Ovary (tissue), 9 donors: ENCODE data around the gene XPO5. TPM values are rescaled to one million over a fixed set of nuclear protein-coding genes. Genes with fewer than 3 reads are reported as not detected.

ENCODE experiments used
- DNase-seq, 5 donors: peaks; one replicate each; pipeline ENCODE4 v3.0.0-alpha.2; 2019 to 2020
- H3K27ac ChIP-seq, 2 donors: fragments of 200-600 bp; one replicate each; pipeline versions ENCODE4 v1.5.1 to v1.8.0; 2019 to 2022
- H3K27me3 ChIP-seq: fragments of 200-600 bp; one replicate; pipeline ENCODE4 v1.8.0; 2022
- H3K36me3 ChIP-seq: fragments of 200-600 bp; sonication (generic); one replicate; pipeline ENCODE4 v1.5.1; 2019
- H3K4me1 ChIP-seq: one replicate; pipeline ENCODE4 v1.8.1; 2013; ENCODE audit warnings: mild to moderate bottlenecking, moderate library complexity; ENCODE audit not compliant: insufficient read depth
- H3K4me3 ChIP-seq: fragments of 200-600 bp; sonication (generic); one replicate; pipeline ENCODE4 v1.5.1; 2017
- H3K9me3 ChIP-seq, 2 donors: fragments of 200-600 bp in 1 of 2; sonication (generic) in 1 of 2; one replicate each; pipeline versions ENCODE4 v1.5.1 to v1.8.1; 2013 to 2019; ENCODE audit warnings: mild to moderate bottlenecking in 1 of 2, moderate library complexity in 1 of 2
- EP300 ChIP-seq: sonication (generic); formaldehyde crosslinking; IDR thresholded peaks from one replicate; pipeline ENCODE4 v1.6.1; 2017; ENCODE audit warnings: antibody characterized with exemption
- POLR2A ChIP-seq: fragments of 450-650 bp; IDR thresholded peaks from one replicate; pipeline ENCODE4 v1.6.1; 2017; ENCODE audit warnings: antibody characterized with exemption, mild to moderate bottlenecking, moderate library complexity
- WGBS, 3 donors: extraction: QIAGEN DNeasy Blood & Tissue Kit in 1 of 3; methylation state at CpG; one replicate each; pipeline versions ENCODE4 v1.1.5 to v1.1.7; 2013 to 2017; 5-methylcytosine and 5-hydroxymethylcytosine counted together
- intact Hi-C, 4 donors: fragments of 100-400 bp; cut with DNase I; formaldehyde crosslinking; loops; one replicate each; pipeline versions ENCODE4 v1.11.0 to v1.15.1; 2022 to 2023
- polyA plus RNA-seq, 2 donors: library from polyadenylated mRNA; stranded (reverse); fragments of 200-250 nt in 1 of 2; fragments of 350-450 nt in 1 of 2; fragmentation: Illumina TruSeq in 1 of 2; extraction: RNeasy Lipid Tissue Mini Kit (QIAGEN cat#74804) in 1 of 2; gene quantifications; one replicate each; pipeline ENCODE4 v1.2.3, GENCODE V29; 2013 to 2014
- total RNA-seq, 7 donors: library from RNA; depleted of rRNA in 2 of 7; stranded (reverse); fragments of >200 nt in 2 of 7; fragmentation: NEBNext Ultra II Directional in 3 of 7; extraction: Animal tissue kit (Norgen Biotek cat#: 25700) in 3 of 7; gene quantifications; one replicate each; pipeline versions ENCODE4 v1.1.0 to v1.2.4, GENCODE V29; 2016 to 2023
- TF ChIP-seq, protein P1 (sequence below), 3 donors: fragments of 450-650 bp in 2 of 3; fragments of 200-600 bp in 1 of 3; IDR thresholded peaks; one replicate each; pipeline versions ENCODE4 v1.5.1 to v1.8.0; 2016 to 2022; ENCODE audit warnings: antibody characterized with exemption in 3 of 3, mild to moderate bottlenecking in 1 of 3
- donor health status: DM: no; HTN: no; CAD: no; lungs with moderate emphysema.
- donor health status: DM: no; HTN: no; CAD: no.
- donor health status: Bipolar disorder and iron deficiency.
- donor health status: DM: yes; HTN: yes; CAD: no.
- donor health status: DM: no; HTN: no; CAD: no.
- donor health status: DM: yes; HTN: yes; CAD: no.

Gene XPO5
- total and polyA plus RNA-seq, 9 donors: 6.8 to 41.8 (median 24.5) TPM

DNA sequence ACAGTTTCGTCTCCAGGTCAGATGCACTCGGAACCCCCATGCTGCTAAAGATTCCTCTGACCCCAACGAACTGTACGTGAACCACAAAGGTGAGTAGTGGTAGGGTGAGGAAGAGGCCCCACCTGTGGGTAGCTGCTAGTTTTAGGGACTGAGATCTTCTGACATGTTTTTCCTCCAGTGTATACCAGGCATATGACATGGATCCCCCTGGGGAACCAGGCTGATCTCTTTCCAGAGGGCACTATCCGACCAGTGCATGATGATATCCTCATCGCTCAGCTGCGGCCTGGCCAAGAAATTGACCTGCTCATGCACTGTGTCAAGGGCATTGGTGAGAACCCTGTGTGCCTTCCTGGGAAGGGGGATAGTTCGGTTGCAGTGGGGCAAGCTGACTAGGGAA lies 55.7 kb downstream of the XPO5 start:
- TF ChIP-seq, protein P1, sequence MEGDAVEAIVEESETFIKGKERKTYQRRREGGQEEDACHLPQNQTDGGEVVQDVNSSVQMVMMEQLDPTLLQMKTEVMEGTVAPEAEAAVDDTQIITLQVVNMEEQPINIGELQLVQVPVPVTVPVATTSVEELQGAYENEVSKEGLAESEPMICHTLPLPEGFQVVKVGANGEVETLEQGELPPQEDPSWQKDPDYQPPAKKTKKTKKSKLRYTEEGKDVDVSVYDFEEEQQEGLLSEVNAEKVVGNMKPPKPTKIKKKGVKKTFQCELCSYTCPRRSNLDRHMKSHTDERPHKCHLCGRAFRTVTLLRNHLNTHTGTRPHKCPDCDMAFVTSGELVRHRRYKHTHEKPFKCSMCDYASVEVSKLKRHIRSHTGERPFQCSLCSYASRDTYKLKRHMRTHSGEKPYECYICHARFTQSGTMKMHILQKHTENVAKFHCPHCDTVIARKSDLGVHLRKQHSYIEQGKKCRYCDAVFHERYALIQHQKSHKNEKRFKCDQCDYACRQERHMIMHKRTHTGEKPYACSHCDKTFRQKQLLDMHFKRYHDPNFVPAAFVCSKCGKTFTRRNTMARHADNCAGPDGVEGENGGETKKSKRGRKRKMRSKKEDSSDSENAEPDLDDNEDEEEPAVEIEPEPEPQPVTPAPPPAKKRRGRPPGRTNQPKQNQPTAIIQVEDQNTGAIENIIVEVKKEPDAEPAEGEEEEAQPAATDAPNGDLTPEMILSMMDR (IDR thresholded peaks at IDR 0.05): no peak
- TF ChIP-seq EP300 (no peak), POLR2A (no peak)
- intact Hi-C loops: no loop called here
- Histone ChIP-seq H3K9me3 (no peaks in the 10 kb centered on the region), H3K27ac (no peak overlapping the region), H3K27me3 (no peaks in the 10 kb centered on the region), H3K36me3 (no peaks in the 10 kb centered on the region), H3K4me1 (peaks cover 13% of the 10 kb centered on the region), H3K4me3 (no peak overlapping the region)
- DNase-seq: no peak
- WGBS, 3 donors: 67 to 81% (median 71%) methylated on average over 8 of the region's 8 CpGs

GRCh38 chr6:43517505-43518357 lies 58.1 kb downstream of the XPO5 start:
- WGBS, 3 donors: 1 to 3% (median 2%) methylated on average over 10 of the region's 10 CpGs
- TF ChIP-seq EP300: no peak
- TF ChIP-seq POLR2A: no peak
- TF ChIP-seq, protein P1 (IDR thresholded peaks at IDR 0.05): no peak
- no peak for DNase-seq
- Histone ChIP-seq H3K4me3 (peak overlapping the region; percentile 61), H3K27me3 (no peaks in the 10 kb centered on the region), H3K4me1 (peaks cover 13% of the 10 kb centered on the region), H3K27ac (no peak overlapping the region), H3K9me3 (no peaks in the 10 kb centered on the region), H3K36me3 (no peaks in the 10 kb centered on the region)
- intact Hi-C loops: no loop called here

DNA sequence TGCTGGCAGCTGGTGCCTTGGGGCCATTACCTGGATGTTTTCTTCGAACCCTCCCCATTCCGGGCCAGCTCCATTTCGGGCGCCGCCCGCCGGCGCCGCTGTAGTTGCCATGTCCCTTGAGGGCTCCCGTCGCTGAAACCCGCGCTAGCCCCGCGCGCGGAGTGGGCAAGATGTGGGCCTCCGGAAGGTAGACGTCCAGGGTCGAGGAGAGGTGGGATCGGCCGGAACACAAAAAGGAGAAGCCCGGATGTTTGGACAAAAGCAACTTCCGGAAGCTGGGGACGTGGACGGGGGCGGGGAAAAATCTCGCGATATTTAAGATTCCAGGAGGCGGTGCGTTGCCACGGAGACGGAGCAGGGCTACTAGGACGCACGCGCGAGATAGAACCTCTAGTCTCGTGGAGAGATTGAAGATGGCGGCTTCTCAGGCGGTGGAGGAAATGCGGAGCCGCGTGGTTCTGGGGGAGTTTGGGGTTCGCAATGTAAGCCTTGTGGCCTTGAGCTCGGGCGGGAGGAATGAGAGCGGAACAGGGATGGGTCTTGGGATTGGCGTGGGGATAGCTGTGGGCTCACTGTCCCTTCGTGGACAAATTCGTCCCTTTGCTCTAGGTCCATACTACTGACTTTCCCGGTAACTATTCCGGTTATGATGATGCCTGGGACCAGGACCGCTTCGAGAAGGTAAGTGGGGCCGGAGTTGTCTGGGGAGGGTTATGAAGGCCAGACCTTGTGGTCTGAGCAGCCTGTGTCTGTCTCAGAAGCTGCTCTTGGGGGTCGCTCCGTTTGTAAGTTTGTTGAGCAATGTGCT lies 58.9 kb downstream of the XPO5 start, which contains the start of the genes POLR1C and YIPF3:
TSS of gene POLR1C (plus strand) at position 393 of the 808 bp plus-strand sequence. CDS start at position 414, 21 bp downstream.
TSS of gene YIPF3 (minus strand) at position 230 of the 808 bp plus-strand sequence. CDS start at position 111, 119 bp downstream.
- Histone ChIP-seq H3K4me3 (peak within 1 kb of the TSS; percentile 61), H3K36me3 (no peaks in the 10 kb centered on the region)
- WGBS, 3 donors: 0% methylated on average over 51 to 57 of the region's 57 CpGs

DNA sequence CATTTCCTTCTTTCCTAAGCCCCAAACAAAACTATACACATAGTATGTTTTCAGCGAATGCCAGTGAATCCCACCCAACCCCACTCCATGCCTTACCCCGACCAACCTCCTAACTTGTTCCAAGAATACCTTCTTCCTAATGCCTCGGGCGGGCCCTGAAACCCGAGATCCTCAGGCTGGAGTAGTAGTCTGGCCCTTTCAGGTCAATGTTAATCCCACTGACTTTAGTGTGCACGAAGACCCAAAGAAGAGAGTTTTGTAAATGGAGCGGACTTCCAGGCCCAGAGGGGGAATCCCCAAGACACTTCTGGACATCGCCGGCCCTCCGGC lies 59.5 kb downstream of the XPO5 start:
- H3K36me3 ChIP-seq: no peaks in the 10 kb centered on the region
- H3K9me3 ChIP-seq: no peaks in the 10 kb centered on the region
- TF ChIP-seq, protein P1 (IDR thresholded peaks at IDR 0.05): no peak
- TF ChIP-seq POLR2A (no peak), EP300 (no peak)
- peak overlapping the region; percentile 51 to 54 for H3K27ac ChIP-seq
- H3K4me3 ChIP-seq: peak overlapping the region; percentile 61
- WGBS, 3 donors: 0 to 1% (median 0%) methylated on average over 10 of the region's 10 CpGs
- no peak for DNase-seq
- no peaks in the 10 kb centered on the region for H3K27me3 ChIP-seq
- H3K4me1 ChIP-seq: peaks cover 13% of the 10 kb centered on the region
- intact Hi-C loops: no loop called here

More for the DNA sequence above, 58.9 kb downstream of the XPO5 start, which contains the start of the genes POLR1C and YIPF3:
- DNase-seq: peak; percentile 97 to 99 (median 98)
- no peaks in the 10 kb centered on the region for H3K27me3 ChIP-seq
- TF ChIP-seq, protein P1 (IDR thresholded peaks at IDR 0.05): no peak
- TF ChIP-seq EP300 (no peak), POLR2A (no peak)
- H3K9me3 ChIP-seq: no peaks in the 10 kb centered on the region
- peak within 1 kb of the TSS; percentile 51 to 54 for H3K27ac ChIP-seq
- intact Hi-C loops: no loop called here
- peaks cover 13% of the 10 kb centered on the region for H3K4me1 ChIP-seq
